Kidney (tissue), 14 donors: Measurements from ENCODE around the gene GAB3. TPM values are rescaled to one million over a fixed set of nuclear protein-coding genes. Genes with fewer than 3 reads are reported as not detected.

ENCODE experiments used
- DNase-seq, 5 donors: peaks; one replicate each; pipeline ENCODE4 v3.0.0-alpha.2; 2013 to 2020
- FAIRE-seq: peaks from 2 replicates; lab custom pipeline; 2012; peaks lifted over from hg19 to GRCh38; lab: Jason Lieb, UNC
- H3K27ac ChIP-seq, 2 donors: one replicate each; pipeline ENCODE4 v1.7.0; 2013; ENCODE audit warnings: low read depth in 2 of 2, low read length in 2 of 2, inconsistent platforms in 1 of 2
- H3K27me3 ChIP-seq: one replicate; pipeline ENCODE4 v1.7.1; 2013; ENCODE audit warnings: low read length, inconsistent platforms; ENCODE audit not compliant: control insufficient read depth, insufficient read depth
- H3K36me3 ChIP-seq, 3 donors: one replicate each; pipeline versions ENCODE4 v1.7.0 to v1.7.1; 2013; ENCODE audit warnings: low read length in 3 of 3, control low read depth in 1 of 3, inconsistent platforms in 1 of 3; ENCODE audit not compliant: insufficient read depth in 3 of 3, control insufficient read depth in 2 of 3
- H3K4me1 ChIP-seq, 3 donors: one replicate each; pipeline versions ENCODE4 v1.7.0 to v1.7.1; 2013; ENCODE audit warnings: low read length in 3 of 3, inconsistent platforms in 1 of 3, low read depth in 1 of 3; ENCODE audit not compliant: control insufficient read depth in 2 of 3, insufficient read depth in 2 of 3
- H3K4me3 ChIP-seq, 3 donors: one replicate each; pipeline versions ENCODE4 v1.7.0 to v1.8.1; 2013; ENCODE audit warnings: low read length in 3 of 3, control low read depth in 1 of 3, inconsistent platforms in 1 of 3
- H3K9ac ChIP-seq, 3 donors: one replicate each; pipeline versions ENCODE4 v1.7.0 to v1.7.1; 2013; ENCODE audit warnings: low read length in 3 of 3, control low read depth in 1 of 3, inconsistent platforms in 1 of 3
- H3K9me3 ChIP-seq, 3 donors: one replicate each; pipeline versions ENCODE4 v1.7.0 to v1.7.1; 2013; ENCODE audit warnings: low read length in 3 of 3, control low read depth in 1 of 3, inconsistent platforms in 1 of 3; ENCODE audit not compliant: control insufficient read depth in 2 of 3, insufficient read depth in 1 of 3
- intact Hi-C: fragments of 100-400 bp; cut with DNase I; formaldehyde crosslinking; loops from one replicate; pipeline ENCODE4 v1.11.1; 2022
- polyA plus RNA-seq: library from polyadenylated mRNA; stranded (reverse); fragments of 350-450 nt; fragmentation: Illumina TruSeq; extraction: RNeasy Lipid Tissue Mini Kit (QIAGEN cat#74804); gene quantifications from one replicate; pipeline ENCODE4 v1.2.3, GENCODE V29; 2014; ENCODE audit warnings: low read depth, low replicate concordance; ENCODE audit not compliant: insufficient read depth
- total RNA-seq: library from RNA; stranded (reverse); fragmentation: NEBNext Ultra II Directional; extraction: Animal tissue kit (Norgen Biotek cat#: 25700); gene quantifications from one replicate; pipeline ENCODE4 v1.2.1, GENCODE V29; 2021
- TF ChIP-seq, protein P1 (sequence below): IDR thresholded peaks from 3 replicates; pipeline ENCODE4 v1.5.1; 2012; ENCODE audit warnings: mild to moderate bottlenecking, moderate library complexity, borderline replicate concordance; ENCODE audit not compliant: insufficient read depth; ENCODE audit errors: extremely low read depth
- donor health status: control.
- donor health status: control.
- donor health status: control.
- donor health status: control.
- donor health status: control.
- donor health status: DM: yes; HTN: yes; CAD: no.
- donor health status: Normal renal cell carcinoma (clear cell type).

The GAB3 gene
- total and polyA plus RNA-seq, 2 donors from 2014 or later: 0.95 to 6.4 TPM

- TF ChIP-seq, protein P1, sequence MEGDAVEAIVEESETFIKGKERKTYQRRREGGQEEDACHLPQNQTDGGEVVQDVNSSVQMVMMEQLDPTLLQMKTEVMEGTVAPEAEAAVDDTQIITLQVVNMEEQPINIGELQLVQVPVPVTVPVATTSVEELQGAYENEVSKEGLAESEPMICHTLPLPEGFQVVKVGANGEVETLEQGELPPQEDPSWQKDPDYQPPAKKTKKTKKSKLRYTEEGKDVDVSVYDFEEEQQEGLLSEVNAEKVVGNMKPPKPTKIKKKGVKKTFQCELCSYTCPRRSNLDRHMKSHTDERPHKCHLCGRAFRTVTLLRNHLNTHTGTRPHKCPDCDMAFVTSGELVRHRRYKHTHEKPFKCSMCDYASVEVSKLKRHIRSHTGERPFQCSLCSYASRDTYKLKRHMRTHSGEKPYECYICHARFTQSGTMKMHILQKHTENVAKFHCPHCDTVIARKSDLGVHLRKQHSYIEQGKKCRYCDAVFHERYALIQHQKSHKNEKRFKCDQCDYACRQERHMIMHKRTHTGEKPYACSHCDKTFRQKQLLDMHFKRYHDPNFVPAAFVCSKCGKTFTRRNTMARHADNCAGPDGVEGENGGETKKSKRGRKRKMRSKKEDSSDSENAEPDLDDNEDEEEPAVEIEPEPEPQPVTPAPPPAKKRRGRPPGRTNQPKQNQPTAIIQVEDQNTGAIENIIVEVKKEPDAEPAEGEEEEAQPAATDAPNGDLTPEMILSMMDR: no peak
- intact Hi-C loops: no loop called here
- DNase-seq (no peak), FAIRE-seq (no peak)
- Histone ChIP-seq H3K9ac (no peak overlapping the region), H3K27ac (peak overlapping the region in 1 of 2 donors; percentile 55), H3K4me1 (peaks cover 0 to 44% (median 16%) of the 10 kb centered on the region in 3 donors), H3K9me3 (no peaks in the 10 kb centered on the region), H3K27me3 (no peaks in the 10 kb centered on the region), H3K36me3 (no peaks in the 10 kb centered on the region), H3K4me3 (no peak overlapping the region)
These were observed 23.5 kb downstream of the GAB3 start for GRCh38 chrX:154727418-154727817.

- no peak for DNase-seq
- FAIRE-seq: no peak
- no peak overlapping the region for H3K4me3 ChIP-seq
- H3K36me3 ChIP-seq: no peaks in the 10 kb centered on the region
- H3K9ac ChIP-seq: no peak overlapping the region
- peaks cover 0 to 30% (median 12%) of the 10 kb centered on the region in 3 donors for H3K4me1 ChIP-seq
- TF ChIP-seq, protein P1: no peak
- no peaks in the 10 kb centered on the region for H3K27me3 ChIP-seq
- no peak overlapping the region for H3K27ac ChIP-seq
- intact Hi-C loops: no loop called here
- H3K9me3 ChIP-seq: no peaks in the 10 kb centered on the region
These were observed 25.7 kb downstream of the GAB3 start for GRCh38 chrX:154724993-154725756.

GRCh38 chrX:154721155-154721554 lies 29.7 kb downstream of the GAB3 start:
- no peaks in the 10 kb centered on the region for H3K27me3 ChIP-seq
- no peaks in the 10 kb centered on the region for H3K36me3 ChIP-seq
- H3K27ac ChIP-seq: no peak overlapping the region
- intact Hi-C loops: no loop called here
- no peaks in the 10 kb centered on the region for H3K9me3 ChIP-seq
- DNase-seq: no peak
- H3K9ac ChIP-seq: no peak overlapping the region
- no peak for FAIRE-seq
- H3K4me3 ChIP-seq: no peak overlapping the region
- TF ChIP-seq, protein P1: no peak
- H3K4me1 ChIP-seq: no peaks in the 10 kb centered on the region
